Osteoblast (primary cell): Measurements from ENCODE around the gene DGKD. TPM values are rescaled to one million over a fixed set of nuclear protein-coding genes. Genes with fewer than 3 reads are reported as not detected.

Experiments used
- DNase-seq: peaks from one replicate; pipeline ENCODE4 v3.0.0; 2011; ENCODE audit warnings: low spot score, mixed read lengths; ENCODE audit not compliant: insufficient read length; ENCODE audit errors: missing footprints
- H2AFZ ChIP-seq: 2 replicates; pipeline ENCODE4 v1.6.0; 2011; ENCODE audit warnings: mild to moderate bottlenecking, low read length
- H3K27ac ChIP-seq: 2 replicates; pipeline ENCODE4 v1.5.1; 2011; ENCODE audit warnings: mild to moderate bottlenecking, low read depth, low read length, moderate library complexity
- H3K27me3 ChIP-seq: 2 replicates; pipeline ENCODE4 v1.6.0; 2012; ENCODE audit warnings: mild to moderate bottlenecking, control low read depth, inconsistent platforms, low read length, moderate library complexity; ENCODE audit not compliant: insufficient read depth
- H3K36me3 ChIP-seq: 2 replicates; pipeline ENCODE4 v1.5.1; 2011; ENCODE audit warnings: mild to moderate bottlenecking, low read length, control low read depth, moderate library complexity; ENCODE audit not compliant: insufficient read depth
- H3K4me1 ChIP-seq: 2 replicates; pipeline ENCODE4 v1.5.1; 2011; ENCODE audit warnings: mild to moderate bottlenecking, low read length, control low read depth, moderate library complexity; ENCODE audit not compliant: insufficient read depth
- H3K4me2 ChIP-seq: 2 replicates; pipeline ENCODE4 v1.6.0; 2011; ENCODE audit warnings: mild to moderate bottlenecking, low read length; ENCODE audit not compliant: insufficient read depth
- H3K4me3 ChIP-seq: fragments of 200-600 bp; sonication (generic); 3 replicates; pipeline ENCODE4 v1.5.1; 2012; ENCODE audit warnings: mild to moderate bottlenecking, low read length, inconsistent platforms; ENCODE audit not compliant: insufficient read depth
- H3K79me2 ChIP-seq: 2 replicates; pipeline ENCODE4 v1.6.0; 2012; ENCODE audit warnings: mild to moderate bottlenecking, low read length, control low read depth, inconsistent platforms; ENCODE audit not compliant: insufficient read depth
- H3K9me3 ChIP-seq: 2 replicates; pipeline ENCODE4 v1.5.1; 2011; ENCODE audit warnings: low read depth, low read length, control low read depth
- H4K20me1 ChIP-seq: 2 replicates; pipeline ENCODE4 v1.6.0; 2012; ENCODE audit warnings: mild to moderate bottlenecking, low read length, control low read depth; ENCODE audit not compliant: insufficient read depth
- total RNA-seq: library from RNA; depleted of rRNA; stranded (reverse); fragments of >200 nt; gene quantifications from 2 replicates; pipeline ENCODE4 v1.2.3, GENCODE V29; 2012
- TF ChIP-seq, protein P1 (sequence below): IDR thresholded peaks from 2 replicates; pipeline ENCODE4 v1.5.1; 2011; ENCODE audit warnings: mild to moderate bottlenecking, low read depth, low read length, moderate library complexity; ENCODE audit errors: extremely low read depth

DGKD gene, protein sequence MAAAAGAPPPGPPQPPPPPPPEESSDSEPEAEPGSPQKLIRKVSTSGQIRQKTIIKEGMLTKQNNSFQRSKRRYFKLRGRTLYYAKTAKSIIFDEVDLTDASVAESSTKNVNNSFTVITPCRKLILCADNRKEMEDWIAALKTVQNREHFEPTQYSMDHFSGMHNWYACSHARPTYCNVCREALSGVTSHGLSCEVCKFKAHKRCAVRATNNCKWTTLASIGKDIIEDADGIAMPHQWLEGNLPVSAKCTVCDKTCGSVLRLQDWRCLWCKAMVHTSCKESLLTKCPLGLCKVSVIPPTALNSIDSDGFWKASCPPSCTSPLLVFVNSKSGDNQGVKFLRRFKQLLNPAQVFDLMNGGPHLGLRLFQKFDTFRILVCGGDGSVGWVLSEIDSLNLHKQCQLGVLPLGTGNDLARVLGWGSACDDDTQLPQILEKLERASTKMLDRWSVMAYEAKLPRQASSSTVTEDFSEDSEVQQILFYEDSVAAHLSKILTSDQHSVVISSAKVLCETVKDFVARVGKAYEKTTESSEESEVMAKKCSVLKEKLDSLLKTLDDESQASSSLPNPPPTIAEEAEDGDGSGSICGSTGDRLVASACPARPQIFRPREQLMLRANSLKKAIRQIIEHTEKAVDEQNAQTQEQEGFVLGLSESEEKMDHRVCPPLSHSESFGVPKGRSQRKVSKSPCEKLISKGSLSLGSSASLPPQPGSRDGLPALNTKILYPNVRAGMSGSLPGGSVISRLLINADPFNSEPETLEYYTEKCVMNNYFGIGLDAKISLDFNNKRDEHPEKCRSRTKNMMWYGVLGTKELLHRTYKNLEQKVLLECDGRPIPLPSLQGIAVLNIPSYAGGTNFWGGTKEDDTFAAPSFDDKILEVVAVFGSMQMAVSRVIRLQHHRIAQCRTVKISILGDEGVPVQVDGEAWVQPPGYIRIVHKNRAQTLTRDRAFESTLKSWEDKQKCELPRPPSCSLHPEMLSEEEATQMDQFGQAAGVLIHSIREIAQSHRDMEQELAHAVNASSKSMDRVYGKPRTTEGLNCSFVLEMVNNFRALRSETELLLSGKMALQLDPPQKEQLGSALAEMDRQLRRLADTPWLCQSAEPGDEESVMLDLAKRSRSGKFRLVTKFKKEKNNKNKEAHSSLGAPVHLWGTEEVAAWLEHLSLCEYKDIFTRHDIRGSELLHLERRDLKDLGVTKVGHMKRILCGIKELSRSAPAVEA
- 6.5 TPM in 2 replicates for total RNA-seq

DNA sequence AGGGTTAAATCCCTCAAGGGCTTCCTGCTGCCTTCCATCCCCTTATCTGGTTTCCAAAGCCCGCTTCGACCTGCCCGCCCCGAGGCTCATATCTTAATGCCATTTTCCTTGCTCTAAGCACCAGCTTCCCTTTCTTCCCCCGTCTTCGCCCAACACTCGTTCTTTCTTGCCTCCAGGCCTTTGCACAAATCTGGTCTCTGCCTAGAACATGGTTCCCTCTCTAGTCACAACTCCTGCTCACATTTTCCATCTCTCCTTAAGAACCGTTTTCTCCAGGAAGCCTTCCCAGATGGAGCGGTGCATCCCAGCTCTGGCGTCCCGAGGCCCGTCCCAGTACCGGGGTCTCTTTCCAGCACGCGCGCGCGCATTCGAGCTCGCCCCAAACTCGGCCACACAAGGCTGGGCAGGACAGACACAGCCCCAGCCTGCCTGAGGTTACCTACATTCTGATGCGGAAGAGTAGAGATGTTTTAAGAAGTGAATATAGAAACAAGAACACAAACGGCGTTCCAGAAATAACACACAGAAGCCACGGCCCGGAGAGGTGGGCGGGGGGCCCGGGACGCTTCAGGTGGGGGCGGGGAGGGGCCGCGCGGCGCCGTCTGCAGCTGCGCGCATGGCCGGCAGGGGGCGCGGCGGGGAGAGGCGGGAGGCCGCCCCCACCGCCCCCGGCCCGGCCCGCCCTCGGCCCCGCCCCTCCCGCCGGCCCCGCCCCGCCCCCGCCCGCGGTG is at the start of gene DGKD:
Gene DGKD (plus strand): TSS at position 726 of the 731 bp plus-strand sequence. CDS start 25 bp downstream, outside the sequence.
- Histone ChIP-seq H3K4me3 (peak within 1 kb of the TSS; percentile 76), H3K27me3 (no peaks in the 10 kb centered on the region), H3K4me1 (peaks cover 25% of the 10 kb centered on the region), H2AFZ (peak within 1 kb of the TSS; percentile 97), H3K9me3 (no peaks in the 10 kb centered on the region), H3K4me2 (peak within 1 kb of the TSS; percentile 89), H3K79me2 (peaks cover 18% of the 10 kb centered on the region), H3K27ac (no peak within 1 kb of the TSS), H4K20me1 (peaks cover 16% of the 10 kb centered on the region), H3K36me3 (no peaks in the 10 kb centered on the region)
- peak; percentile 99 for DNase-seq
- TF ChIP-seq, protein P1, sequence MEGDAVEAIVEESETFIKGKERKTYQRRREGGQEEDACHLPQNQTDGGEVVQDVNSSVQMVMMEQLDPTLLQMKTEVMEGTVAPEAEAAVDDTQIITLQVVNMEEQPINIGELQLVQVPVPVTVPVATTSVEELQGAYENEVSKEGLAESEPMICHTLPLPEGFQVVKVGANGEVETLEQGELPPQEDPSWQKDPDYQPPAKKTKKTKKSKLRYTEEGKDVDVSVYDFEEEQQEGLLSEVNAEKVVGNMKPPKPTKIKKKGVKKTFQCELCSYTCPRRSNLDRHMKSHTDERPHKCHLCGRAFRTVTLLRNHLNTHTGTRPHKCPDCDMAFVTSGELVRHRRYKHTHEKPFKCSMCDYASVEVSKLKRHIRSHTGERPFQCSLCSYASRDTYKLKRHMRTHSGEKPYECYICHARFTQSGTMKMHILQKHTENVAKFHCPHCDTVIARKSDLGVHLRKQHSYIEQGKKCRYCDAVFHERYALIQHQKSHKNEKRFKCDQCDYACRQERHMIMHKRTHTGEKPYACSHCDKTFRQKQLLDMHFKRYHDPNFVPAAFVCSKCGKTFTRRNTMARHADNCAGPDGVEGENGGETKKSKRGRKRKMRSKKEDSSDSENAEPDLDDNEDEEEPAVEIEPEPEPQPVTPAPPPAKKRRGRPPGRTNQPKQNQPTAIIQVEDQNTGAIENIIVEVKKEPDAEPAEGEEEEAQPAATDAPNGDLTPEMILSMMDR = no peak

DNA sequence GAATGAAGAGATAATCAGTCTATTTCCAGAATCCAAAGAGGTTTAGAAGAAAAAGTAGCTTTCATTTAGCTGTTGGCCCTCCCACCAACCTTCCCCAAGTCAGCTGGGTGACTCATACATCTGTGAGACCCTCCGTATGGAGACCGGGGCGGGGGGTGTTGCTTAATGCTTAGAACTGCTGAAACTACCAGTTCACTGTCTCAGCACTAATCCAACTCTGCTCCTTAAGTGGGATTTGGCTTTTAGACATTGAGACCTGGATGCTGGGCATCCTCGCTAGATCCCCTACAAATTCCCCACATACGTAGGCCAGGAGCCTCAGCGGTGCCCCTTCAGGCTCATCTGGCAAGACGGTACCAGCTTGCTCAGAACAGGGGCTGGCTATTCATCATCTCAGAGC is 46.7 kb upstream of the DGKD start, which contains the start of gene SAG:
Gene SAG (plus strand): TSS at position 252 of the 400 bp plus-strand sequence. CDS start 1,374 bp downstream, outside the sequence.
- Histone ChIP-seq H3K9me3 (no peaks in the 10 kb centered on the region), H3K4me1 (no peaks in the 10 kb centered on the region), H2AFZ (no peak within 1 kb of the TSS), H3K4me2 (no peak within 1 kb of the TSS), H3K27ac (no peak within 1 kb of the TSS), H3K36me3 (no peaks in the 10 kb centered on the region), H3K4me3 (no peak within 1 kb of the TSS), H3K79me2 (no peaks in the 10 kb centered on the region), H4K20me1 (no peaks in the 10 kb centered on the region), H3K27me3 (peaks cover 9% of the 10 kb centered on the region)
- TF ChIP-seq, protein P1 = no peak
- no peak for DNase-seq

DNA sequence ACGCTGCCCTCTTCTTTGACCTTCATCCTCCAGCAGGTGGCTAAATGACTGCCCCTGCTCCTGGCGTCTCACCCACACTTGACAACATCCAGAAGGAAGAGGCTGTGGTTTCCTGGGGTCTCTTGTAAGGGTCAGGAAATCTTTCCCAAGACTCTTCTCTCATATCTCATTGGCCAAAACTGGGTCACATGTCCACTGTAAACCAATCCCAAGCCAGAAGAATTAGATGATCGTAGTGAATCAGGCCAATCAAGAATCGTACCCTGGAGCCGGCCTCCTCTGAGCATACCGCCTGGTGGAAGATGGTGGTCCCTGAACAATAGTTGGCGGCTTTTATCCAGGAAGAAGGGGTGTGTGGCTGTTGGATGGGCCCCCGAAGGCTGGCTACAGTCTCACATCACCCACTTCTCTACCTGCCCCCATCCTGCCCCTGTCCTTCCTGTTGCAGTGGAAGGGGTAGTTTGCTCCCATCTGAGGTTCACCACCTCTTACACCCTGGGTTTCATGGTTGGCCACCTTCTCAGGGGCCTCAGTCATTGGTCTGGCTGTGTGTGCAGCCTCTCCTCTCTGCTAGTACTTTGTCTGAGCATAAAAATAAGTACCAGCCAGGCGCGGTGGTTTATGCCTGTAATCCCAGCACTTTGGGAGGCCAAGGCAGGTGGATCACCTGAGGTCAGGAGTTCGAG is 42.9 kb upstream of the DGKD start:
- TF ChIP-seq, protein P1 = no peak

More for the DNA sequence above, 42.9 kb upstream of the DGKD start:
- Histone ChIP-seq H3K9me3 (no peaks in the 10 kb centered on the region), H3K4me2 (no peak overlapping the region), H3K4me3 (no peak overlapping the region), H3K79me2 (no peaks in the 10 kb centered on the region), H3K27me3 (peaks cover 14% of the 10 kb centered on the region), H3K36me3 (no peaks in the 10 kb centered on the region), H2AFZ (no peak overlapping the region), H3K27ac (no peak overlapping the region), H4K20me1 (no peaks in the 10 kb centered on the region), H3K4me1 (no peaks in the 10 kb centered on the region)
- no peak for DNase-seq
